Activated CD4-positive, alpha-beta T cell treated with anti-CD3 and anti-CD28 coated beads for 36 hours (primary cell): Measurements from ENCODE around the gene E2F4. TPM values are rescaled to one million over a fixed set of nuclear protein-coding genes. Genes with fewer than 3 reads are reported as not detected.

Experiments
- ATAC-seq: fragments of 200-7000 bp; cut with Tn5 transposase; one replicate; pipeline ENCODE4 v1.10.0; 2021; ENCODE audit warnings: mild to moderate bottlenecking, moderate library complexity
- CTCF ChIA-PET: fragments of 350-600 bp; sonication (Branson Sonifier 250); formaldehyde crosslinking; loops from one replicate; lab custom pipeline; 2021; ENCODE audit warnings: antibody characterized with exemption; lab: Charles Lee
- POLR2A ChIA-PET: fragments of 350-600 bp; sonication (Branson Sonifier 250); formaldehyde crosslinking; loops from one replicate; lab custom pipeline; 2021; ENCODE audit warnings: antibody characterized with exemption, inconsistent platforms; lab: Charles Lee
- DNase-seq: peaks from one replicate; pipeline ENCODE4 v3.0.0-alpha.2; 2020
- H3K27ac Mint-ChIP-seq: one replicate; pipeline ENCODE4 v1.8.0; 2021; ENCODE audit warnings: mixed read lengths
- H3K27me3 Mint-ChIP-seq: one replicate; pipeline ENCODE4 v1.8.0; 2021; ENCODE audit warnings: mixed read lengths
- H3K36me3 Mint-ChIP-seq: one replicate; pipeline ENCODE4 v1.8.0; 2021; ENCODE audit warnings: low read depth, mixed read lengths
- H3K4me1 Mint-ChIP-seq: one replicate; pipeline ENCODE4 v1.8.0; 2021; ENCODE audit warnings: mixed read lengths
- H3K4me3 Mint-ChIP-seq: one replicate; pipeline ENCODE4 v1.8.0; 2021; ENCODE audit warnings: mild to moderate bottlenecking, moderate library complexity, mixed read lengths
- H3K9me3 Mint-ChIP-seq: one replicate; pipeline ENCODE4 v1.8.0; 2021; ENCODE audit warnings: low read depth, mixed read lengths
- intact Hi-C, 2 experiments: fragments of 100-400 bp; cut with DNase I in 1 of 2; cut with micrococcal nuclease in 1 of 2; formaldehyde crosslinking; loops; one replicate each; pipeline versions ENCODE4 v1.14.2 to v1.15.1; 2022 to 2024; cut with DNase I, micrococcal nuclease
- total RNA-seq, 2 experiments: library from RNA; stranded (reverse); gene quantifications; one replicate each; pipeline ENCODE4 v1.2.3, GENCODE V29; 2021

E2F4 gene
- total RNA-seq, 2 experiments from 2014 or later, result 91.4 to 110 TPM

DNA sequence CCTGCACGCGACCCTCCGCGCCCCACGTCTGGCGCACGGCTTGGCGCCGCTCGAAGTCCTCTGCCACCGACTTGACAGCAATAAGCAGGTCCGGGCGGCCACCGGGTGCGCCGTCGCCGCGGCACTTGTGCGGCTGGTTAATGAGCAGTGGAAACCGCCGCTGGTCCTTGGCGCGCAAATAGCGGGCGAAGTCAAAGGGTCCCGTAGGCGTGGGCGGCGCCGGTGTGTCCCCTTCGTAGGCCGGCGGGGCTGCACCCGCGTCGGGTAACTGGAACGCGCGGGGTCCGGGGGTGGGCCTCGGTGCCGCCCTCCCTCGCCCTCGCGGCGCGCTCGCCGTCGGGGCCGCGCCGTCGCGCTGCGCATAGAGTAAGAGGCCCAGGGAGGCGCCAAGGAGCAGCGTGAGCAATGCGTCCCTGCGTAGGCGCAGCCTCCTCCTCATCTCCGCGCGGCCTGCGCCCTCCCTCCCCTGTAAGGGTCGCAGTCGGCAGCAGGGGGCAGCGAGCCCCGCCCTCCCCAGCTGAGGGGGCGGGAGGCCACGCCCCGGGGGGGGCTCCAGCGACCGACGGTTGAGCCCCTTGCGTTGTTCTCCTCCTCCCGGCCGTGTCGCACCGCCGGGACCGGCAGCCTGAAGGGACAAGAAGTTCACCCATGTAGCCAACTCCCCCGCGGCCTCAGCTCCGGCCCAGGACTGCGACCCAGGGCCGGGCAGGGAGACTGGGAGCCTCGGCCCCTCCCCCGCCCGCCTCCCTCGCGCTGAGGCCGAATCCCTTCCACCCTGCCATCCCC, 41.7 kb upstream of the E2F4 start:
- Mint-ChIP-seq H3K4me3 (peak overlapping the region; percentile 63), H3K27me3 (peaks cover 14% of the 10 kb centered on the region), H3K27ac (no peak overlapping the region), H3K9me3 (no peaks in the 10 kb centered on the region), H3K4me1 (peaks cover 11% of the 10 kb centered on the region), H3K36me3 (peaks cover 29% of the 10 kb centered on the region)
- DNase-seq (peak; percentile 76), ATAC-seq (peak; percentile 77)
- intact Hi-C loops, result no loop called here
- CTCF ChIA-PET, result interaction anchor here (0.6 to 1.9 kb wide), 9 partner anchors 10 to 320 kb away, joined by 3 to 8 read pairs (median 5); no protein-coding TSS in a partner anchor
- POLR2A ChIA-PET, result interaction anchor here (1.1 kb wide), 1 partner anchor 8 kb away, joined by 3 read pairs; no protein-coding TSS in a partner anchor

DNA sequence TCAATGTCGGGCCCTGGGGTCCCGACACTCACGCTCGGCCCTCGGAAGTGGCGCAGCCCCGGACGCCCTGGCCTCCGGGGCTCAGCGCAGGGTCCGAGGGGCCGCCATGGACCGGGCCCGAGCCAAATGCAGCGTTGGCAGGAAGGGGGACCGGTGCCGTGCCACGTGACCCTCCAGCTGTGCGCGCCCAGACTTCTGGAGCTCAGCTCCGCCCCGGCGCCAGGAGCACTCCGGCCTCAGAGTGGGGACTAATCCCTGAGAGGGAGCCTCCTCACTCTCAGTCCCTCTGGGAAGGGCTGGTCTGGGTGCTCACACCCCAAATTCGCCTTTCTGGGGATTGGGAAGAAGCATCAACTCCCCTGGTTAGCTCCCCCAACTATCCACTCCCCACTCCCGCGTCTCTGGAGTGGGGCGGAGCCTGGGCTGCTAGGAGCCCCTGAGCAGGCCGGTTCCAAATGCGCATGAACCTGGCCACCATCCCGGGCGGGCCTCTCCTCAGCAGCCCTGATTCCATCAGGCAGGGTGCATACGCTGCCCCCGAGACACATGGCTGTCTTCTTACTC, 41.0 kb upstream of the E2F4 start, which contains the start of gene B3GNT9:
Gene B3GNT9 (minus strand): TSS at position 166 of the 564 bp plus-strand sequence. CDS start 513 bp downstream, outside the sequence.
- intact Hi-C loops, result no loop called here
- ATAC-seq (peak; percentile 46), DNase-seq (peak; percentile 64)
- ChIA-PET POLR2A (interaction anchor here (0.7 to 1.5 kb wide), 3 partner anchors 9 to 12 kb away, joined by 3 to 4 read pairs (median 3); partner anchors contain the start of genes FBXL8 and TRADD), CTCF (interaction anchor here (0.6 to 1.9 kb wide), 14 partner anchors 10 to 321 kb away, joined by 3 to 8 read pairs (median 4); no protein-coding TSS in a partner anchor)
- Mint-ChIP-seq H3K4me1 (peaks cover 15% of the 10 kb centered on the region), H3K9me3 (no peaks in the 10 kb centered on the region), H3K27me3 (peaks cover 14% of the 10 kb centered on the region), H3K36me3 (peaks cover 23% of the 10 kb centered on the region), H3K27ac (no peak within 1 kb of the TSS), H3K4me3 (peak within 1 kb of the TSS; percentile 63)

DNA sequence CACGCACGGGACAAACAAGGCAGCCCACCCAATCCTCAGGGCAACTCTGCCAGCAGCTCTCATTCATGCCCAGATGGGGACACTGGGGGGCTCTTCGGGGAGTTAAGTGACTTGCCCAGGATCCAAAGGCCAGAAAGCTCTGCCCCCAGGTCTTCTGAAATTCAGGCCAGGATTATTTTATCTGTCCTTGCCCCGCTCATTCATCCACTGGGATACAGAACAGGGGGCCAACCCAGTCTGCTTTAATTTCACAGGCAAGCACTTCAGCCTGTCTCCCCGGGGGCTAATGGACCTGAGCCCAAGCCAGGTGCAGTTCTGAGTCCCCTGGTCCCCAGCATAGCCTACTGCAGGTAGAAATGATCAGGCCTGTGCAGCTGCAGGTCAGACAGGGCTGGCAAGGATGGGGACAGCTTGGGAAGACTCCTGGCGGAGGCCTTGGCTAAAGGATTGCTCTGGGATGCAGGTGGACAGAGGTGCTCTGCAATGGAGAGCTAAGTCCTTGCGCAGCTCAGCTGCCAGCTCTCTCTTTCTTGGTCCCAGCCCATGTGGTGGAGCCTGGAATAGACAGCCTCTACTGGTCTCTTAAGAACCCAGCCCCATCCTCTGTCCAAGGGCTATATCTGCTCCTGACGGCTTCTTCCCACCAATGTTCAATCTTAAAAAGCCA, 40.4 kb upstream of the E2F4 start:
- ATAC-seq (no peak), DNase-seq (no peak)
- peaks cover 21% of the 10 kb centered on the region for H3K4me1 Mint-ChIP-seq
- ChIA-PET POLR2A (interaction anchor here (0.7 to 1.5 kb wide), 3 partner anchors 9 to 11 kb away, joined by 3 to 4 read pairs (median 3); partner anchors contain the start of genes FBXL8 and TRADD), CTCF (interaction anchor here (0.6 to 1.9 kb wide), 17 partner anchors 9 to 198 kb away, joined by 3 to 8 read pairs (median 3); no protein-coding TSS in a partner anchor)
- H3K27me3 Mint-ChIP-seq, result peaks cover 14% of the 10 kb centered on the region
- H3K36me3 Mint-ChIP-seq, result peaks cover 18% of the 10 kb centered on the region
- no peak overlapping the region for H3K27ac Mint-ChIP-seq
- intact Hi-C loops, result no loop called here
- peak overlapping the region; percentile 63 for H3K4me3 Mint-ChIP-seq
- H3K9me3 Mint-ChIP-seq, result no peaks in the 10 kb centered on the region

DNA sequence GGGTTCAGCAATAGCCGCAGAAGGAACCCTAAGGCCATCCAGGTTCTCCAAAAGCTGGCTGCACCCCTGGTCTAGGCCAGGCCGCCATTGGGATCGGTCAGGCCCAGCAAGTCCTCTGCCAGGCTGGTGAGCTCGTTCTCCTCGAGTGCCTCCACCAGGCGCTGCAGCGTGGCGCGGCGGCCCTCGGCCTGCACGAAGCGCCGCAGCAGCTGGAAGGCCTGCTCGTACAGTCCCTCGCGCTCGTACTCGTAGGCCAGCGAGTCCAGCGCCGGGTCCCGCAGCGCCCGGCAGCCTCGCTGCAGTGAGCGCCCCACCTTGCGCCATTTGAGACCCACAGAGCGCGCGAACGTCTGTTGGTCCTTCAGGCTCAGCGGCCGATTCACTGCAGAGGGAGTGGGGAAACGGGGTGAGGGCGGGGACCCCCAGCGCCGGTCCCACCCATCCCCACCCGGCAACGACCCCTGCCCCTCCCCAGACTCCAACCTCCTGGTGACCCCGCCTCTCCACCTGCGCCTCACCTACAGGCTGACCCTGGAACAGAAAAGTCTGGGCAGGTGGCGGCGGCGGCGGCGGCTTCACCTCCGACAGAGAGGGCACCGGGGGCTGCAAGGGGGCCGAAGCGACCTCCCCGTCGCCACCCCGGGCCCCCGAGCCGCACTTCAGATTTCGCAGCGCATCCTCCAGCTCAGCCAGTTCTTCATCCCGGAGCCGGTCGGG, 37.2 kb upstream of the E2F4 start:
- peak overlapping the region; percentile 59 for H3K4me3 Mint-ChIP-seq
- CTCF ChIA-PET, result interaction anchor here (0.6 to 3.1 kb wide), 56 partner anchors 9 to 289 kb away, joined by 3 to 64 read pairs (median 6); partner anchors contain the start of genes CBFB, FHOD1, HSF4 and MATCAP1

DNA sequence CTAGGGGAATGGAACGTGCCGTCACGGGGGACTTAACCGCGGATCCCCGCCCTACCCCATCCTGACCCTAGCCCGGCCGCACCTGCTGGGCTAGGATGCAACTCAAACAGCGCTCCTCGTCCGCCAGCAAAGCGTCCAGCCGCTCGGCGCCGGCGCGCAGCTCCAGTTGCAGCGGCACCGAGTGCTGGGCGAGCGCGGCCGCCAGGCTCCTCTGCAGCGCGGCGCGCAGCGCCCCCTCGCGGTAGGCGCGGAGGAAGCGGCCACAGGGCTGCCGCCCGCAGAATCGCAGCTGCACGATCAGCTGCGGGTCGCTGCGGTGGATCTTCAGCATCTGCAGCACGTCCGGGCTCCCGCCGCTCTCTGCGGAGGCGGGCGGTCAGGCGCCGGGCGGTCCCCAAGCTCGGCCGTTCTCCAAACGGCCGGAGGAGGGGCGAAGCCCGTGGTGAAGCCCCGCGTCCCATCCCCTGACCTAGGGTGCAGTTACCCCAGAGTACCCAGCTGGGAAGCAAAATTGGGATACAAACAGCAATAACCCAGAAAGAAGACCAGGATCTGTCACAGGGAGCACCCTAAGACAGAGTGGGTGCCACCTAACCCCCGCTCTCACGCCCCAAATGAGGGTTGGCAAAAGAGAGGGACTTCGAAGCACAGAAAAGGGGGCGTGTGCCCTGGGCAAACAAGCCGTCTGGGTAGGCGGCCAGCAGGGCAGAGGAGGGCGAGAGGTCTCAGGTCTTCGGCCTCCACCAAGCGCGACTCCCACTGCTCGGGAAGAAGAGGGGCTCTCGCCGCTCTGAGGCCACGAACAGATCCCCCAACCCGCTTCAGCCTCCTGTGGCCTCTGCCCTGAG, 36.4 kb upstream of the E2F4 start:
- DNase-seq, result peak; percentile 89
- H3K9me3 Mint-ChIP-seq, result no peaks in the 10 kb centered on the region
- H3K4me1 Mint-ChIP-seq, result peaks cover 45% of the 10 kb centered on the region
- intact Hi-C loops, result loop anchor here (1.0 to 5.0 kb wide), 5 partner anchors 48 to 209 kb away; partner anchors contain the start of gene PHAF1 (in 1 of the 2)
- CTCF ChIA-PET, result interaction anchor here (0.6 to 3.1 kb wide), 55 partner anchors 8 to 288 kb away, joined by 3 to 64 read pairs (median 6); partner anchors contain the start of genes CBFB, E2F4, FHOD1 and HSF4
- POLR2A ChIA-PET, result interaction anchor here (0.6 to 1.1 kb wide), 2 partner anchors 137 to 138 kb away, joined by 3 to 4 read pairs; no protein-coding TSS in a partner anchor
- H3K27me3 Mint-ChIP-seq, result peaks cover 12% of the 10 kb centered on the region
- peak; percentile 40 for ATAC-seq
- H3K36me3 Mint-ChIP-seq, result peaks cover 4% of the 10 kb centered on the region
- peak overlapping the region; percentile 59 for H3K4me3 Mint-ChIP-seq
- no peak overlapping the region for H3K27ac Mint-ChIP-seq

More for the DNA sequence above, 37.2 kb upstream of the E2F4 start:
- POLR2A ChIA-PET, result interaction anchor here (0.6 to 1.1 kb wide), 2 partner anchors 136 to 137 kb away, joined by 3 to 4 read pairs; no protein-coding TSS in a partner anchor
- Mint-ChIP-seq H3K27me3 (peaks cover 12% of the 10 kb centered on the region), H3K36me3 (peaks cover 4% of the 10 kb centered on the region), H3K9me3 (no peaks in the 10 kb centered on the region), H3K4me1 (peaks cover 45% of the 10 kb centered on the region), H3K27ac (no peak overlapping the region)
- no peak for ATAC-seq
- no peak for DNase-seq
- intact Hi-C loops, result loop anchor here (1.0 to 5.0 kb wide), 5 partner anchors 47 to 208 kb away; partner anchors contain the start of gene PHAF1 (in 1 of the 2)

DNA sequence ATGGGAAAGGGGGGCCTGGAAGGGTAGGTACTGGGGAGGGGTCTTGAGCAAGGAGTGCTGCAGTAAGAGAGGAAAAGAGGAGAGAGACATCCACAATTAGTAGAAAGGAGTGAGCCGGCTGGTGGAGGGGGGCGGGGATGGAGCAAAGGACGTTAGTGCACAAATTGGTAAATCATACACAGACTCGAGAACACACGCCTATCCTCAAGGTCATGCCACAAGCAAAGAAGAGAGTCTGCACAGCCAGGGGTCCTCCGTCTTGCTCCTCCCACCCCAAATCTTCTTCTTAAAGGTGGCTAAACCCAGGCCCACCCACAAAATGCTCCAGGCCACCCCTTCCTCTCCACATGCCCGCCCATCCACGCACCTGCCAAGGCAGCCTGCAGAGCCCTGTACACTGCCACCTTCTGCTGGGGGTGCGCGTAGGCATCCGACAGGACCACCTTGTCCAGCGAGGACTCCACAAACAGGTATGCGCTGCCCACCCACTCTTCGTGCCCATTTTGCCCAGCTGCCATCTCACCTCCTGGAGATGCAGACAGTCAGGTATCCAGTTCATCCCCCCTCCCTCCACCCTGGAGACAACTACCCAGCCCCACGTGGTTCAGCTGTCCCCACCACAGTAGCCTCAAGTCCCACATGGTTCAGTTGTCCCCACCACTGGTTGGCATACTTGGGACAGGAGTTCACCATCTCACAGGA, 35.7 kb upstream of the E2F4 start:
- intact Hi-C loops, result loop anchor here in 1 of 2 experiments (5.0 kb wide), 1 partner anchor 49 kb away; the partner anchor contains the start of gene PHAF1
- DNase-seq (no peak), ATAC-seq (no peak)
- Mint-ChIP-seq H3K27ac (no peak overlapping the region), H3K27me3 (peaks cover 7% of the 10 kb centered on the region), H3K9me3 (no peaks in the 10 kb centered on the region), H3K4me3 (no peak overlapping the region), H3K36me3 (peaks cover 6% of the 10 kb centered on the region), H3K4me1 (peaks cover 43% of the 10 kb centered on the region)
- POLR2A ChIA-PET, result no interaction called here
- CTCF ChIA-PET, result interaction anchor here (0.6 to 4.4 kb wide), 22 partner anchors 19 to 222 kb away, joined by 3 to 64 read pairs (median 8); partner anchors contain the start of genes E2F4 and MATCAP1

DNA sequence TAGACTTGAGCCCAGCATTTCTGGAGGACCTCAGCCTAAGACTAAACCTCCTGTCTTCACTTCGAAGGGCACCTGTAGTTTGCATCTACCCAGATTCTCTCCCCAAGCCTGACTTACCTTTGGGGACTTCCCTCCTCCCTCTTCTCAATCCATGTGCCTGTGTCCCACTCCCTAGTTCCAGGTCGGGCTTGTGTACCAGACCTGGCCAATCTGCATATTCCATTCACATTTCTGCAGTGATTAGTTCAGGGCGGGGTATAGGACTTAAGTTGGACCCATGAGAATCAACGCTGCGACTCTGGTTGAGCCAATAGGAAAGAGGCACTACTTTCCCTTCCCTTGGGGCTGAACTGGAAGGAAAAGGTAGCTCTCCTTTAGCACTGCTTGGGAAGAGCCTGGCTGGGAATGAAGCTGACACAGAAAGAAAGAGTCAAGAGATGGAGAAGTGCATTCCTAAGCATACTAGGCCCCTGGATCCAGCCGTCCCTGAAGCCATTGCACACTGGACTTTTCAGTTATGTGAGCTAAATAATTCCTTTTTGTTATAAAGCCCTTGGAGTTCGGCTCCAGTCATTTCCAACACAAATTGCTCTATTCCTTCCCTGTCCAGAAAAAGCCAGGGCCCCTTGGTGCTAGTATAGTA, 34.7 kb upstream of the E2F4 start:
- intact Hi-C loops, result loop anchor here in 1 of 2 experiments (5.0 kb wide), 1 partner anchor 50 kb away; the partner anchor contains the start of gene PHAF1
- H3K36me3 Mint-ChIP-seq, result peaks cover 11% of the 10 kb centered on the region
- H3K27me3 Mint-ChIP-seq, result peaks cover 10% of the 10 kb centered on the region
- ChIA-PET CTCF (interaction anchor here (0.6 to 4.4 kb wide), 17 partner anchors 9 to 223 kb away, joined by 3 to 39 read pairs (median 5); partner anchors contain the start of gene EXOC3L1), POLR2A (no interaction called here)
- ATAC-seq (no peak), DNase-seq (no peak)
- no peak overlapping the region for H3K4me3 Mint-ChIP-seq
- no peaks in the 10 kb centered on the region for H3K9me3 Mint-ChIP-seq
- H3K4me1 Mint-ChIP-seq, result peaks cover 48% of the 10 kb centered on the region
- peak overlapping the region; percentile 2 for H3K27ac Mint-ChIP-seq

DNA sequence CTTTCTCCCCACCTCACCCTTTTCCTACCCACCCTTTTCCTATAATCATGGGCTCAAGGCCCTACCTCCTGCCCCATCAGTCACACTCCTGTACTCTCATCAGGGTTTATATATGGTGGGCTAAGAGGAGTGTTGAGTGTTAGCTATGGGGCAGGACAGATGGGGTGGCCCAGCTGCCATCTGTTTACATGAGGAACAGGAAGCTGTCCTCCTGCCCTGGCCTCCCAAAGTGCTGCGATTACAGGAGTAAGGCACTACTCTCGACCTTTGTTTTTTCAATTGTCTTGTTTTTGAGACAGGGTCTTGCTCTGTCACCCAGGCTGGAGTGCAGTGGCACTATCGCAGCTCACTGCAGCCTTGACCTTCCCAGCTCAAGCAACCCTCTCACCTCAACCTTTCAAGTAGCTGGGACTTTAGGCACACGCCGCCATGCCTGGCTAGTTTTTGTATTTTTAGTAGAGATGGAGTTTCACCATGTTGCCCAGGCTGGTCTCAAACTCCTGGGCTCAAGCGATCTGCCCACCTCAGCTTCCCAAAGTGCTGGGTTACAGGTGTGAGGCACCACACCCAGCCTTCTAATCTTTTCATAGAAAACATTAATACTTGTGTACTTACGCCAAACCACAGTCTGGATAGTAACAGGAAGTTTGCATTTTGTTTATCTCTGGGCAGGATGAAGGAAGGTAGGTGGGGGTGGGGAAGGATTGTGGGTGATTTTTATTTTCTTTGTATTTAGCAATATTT, 33.9 kb upstream of the E2F4 start:
- H3K36me3 Mint-ChIP-seq, result peaks cover 11% of the 10 kb centered on the region
- H3K4me3 Mint-ChIP-seq, result peak overlapping the region; percentile 91
- no peak for ATAC-seq
- DNase-seq, result no peak
- ChIA-PET CTCF (interaction anchor here (0.6 to 4.4 kb wide), 18 partner anchors 8 to 423 kb away, joined by 3 to 39 read pairs (median 5); partner anchors contain the start of gene EXOC3L1), POLR2A (interaction anchor here (0.6 to 0.8 kb wide), 3 partner anchors 89 to 173 kb away, joined by 3 to 5 read pairs (median 4); partner anchors contain the start of gene FHOD1)
- intact Hi-C loops, result loop anchor here (2.0 to 5.0 kb wide), 2 partner anchors 51 to 211 kb away; partner anchors contain the start of gene PHAF1 (in 1 of the 2)
- peaks cover 10% of the 10 kb centered on the region for H3K27me3 Mint-ChIP-seq
- peak overlapping the region; percentile 93 for H3K27ac Mint-ChIP-seq
- no peaks in the 10 kb centered on the region for H3K9me3 Mint-ChIP-seq
- H3K4me1 Mint-ChIP-seq, result peaks cover 49% of the 10 kb centered on the region
